Stimulated activated CD4-positive, alpha-beta T cell treated with anti-CD3 and anti-CD28 coated beads, Interleukin-1b, Interleukin-23, amount 100 ng/mL, for 1 hour (primary cell): ENCODE measurements around the gene CLN3.
"Not testable (repeated sequence)": the region's sequence is repeated elsewhere in the genome, so short reads cannot be mapped to it uniquely, and the experiment has no call there.

ENCODE experiments used
- DNase-seq, 2 donors: peaks; one replicate each; pipeline ENCODE4 v3.0.0-alpha.2; 2020; ENCODE audit warnings: low read depth in 2 of 2

Gene CLN3

DNA sequence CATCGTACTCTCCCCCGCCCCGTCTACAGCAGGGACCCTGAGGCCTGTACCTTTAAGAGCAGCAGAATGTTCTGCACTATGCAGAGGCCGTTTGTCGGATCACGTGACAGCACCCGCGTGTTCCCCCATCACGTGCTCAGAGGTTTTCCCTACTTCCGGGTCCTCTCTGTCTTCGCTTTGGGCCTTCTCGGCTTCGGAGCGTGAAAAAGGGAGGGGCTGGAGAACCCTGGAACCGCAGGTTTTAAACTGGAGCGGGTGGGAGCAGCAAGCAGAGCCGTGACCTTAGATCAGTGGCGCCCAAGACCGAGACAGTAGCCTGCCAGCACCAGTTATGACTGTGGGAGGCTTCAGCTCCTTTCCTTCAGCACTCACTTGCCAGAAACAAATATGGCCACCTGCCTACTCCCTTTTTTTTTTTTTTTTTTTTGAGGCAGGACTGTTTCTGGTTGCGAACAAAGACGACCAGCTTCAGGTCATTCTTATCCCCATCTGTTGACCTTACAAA, at the start of gene CLN3:
CLN3 (minus strand) TSS at position 105 of the 505 bp plus-strand sequence. CDS start 315 bp downstream, outside the sequence.
- DNase-seq = peak; percentile 58 to 63

DNA sequence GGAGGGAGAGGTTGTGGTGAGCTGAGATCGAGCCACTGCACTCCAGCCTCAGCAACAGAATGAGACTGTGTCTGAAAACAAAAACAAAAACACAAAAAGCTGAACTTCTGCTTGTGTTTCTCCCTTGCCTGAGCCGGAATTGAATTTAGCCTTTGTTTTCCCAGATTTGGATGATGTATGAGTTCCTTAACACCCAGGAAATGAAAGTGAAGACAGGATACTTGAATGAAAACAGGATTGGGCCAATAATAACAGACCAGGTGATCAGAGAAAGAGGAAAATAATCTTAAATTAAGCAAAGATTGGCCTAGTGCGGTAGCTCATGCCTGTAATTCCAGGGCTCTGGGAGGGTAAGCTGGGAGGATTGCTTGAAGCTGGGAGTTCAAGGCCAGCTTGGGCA, 48.5 kb upstream of the CLN3 start:
- DNase-seq = no peak

- no peak for DNase-seq
These were observed 47.1 kb upstream of the CLN3 start, which contains the start of gene NUPR1 for GRCh38 chr16:28538733-28539596. TSS of gene NUPR1 (minus strand) at chr16:28538974. CDS start at chr16:28538907, 67 bp downstream.

GRCh38 chr16:28537964-28538732, 46.3 kb upstream of the CLN3 start:
- DNase-seq = no peak

GRCh38 chr16:28537076-28537475, 45.2 kb upstream of the CLN3 start:
- no peak for DNase-seq

GRCh38 chr16:28534542-28535373, 42.9 kb upstream of the CLN3 start:
- no peak for DNase-seq

DNA sequence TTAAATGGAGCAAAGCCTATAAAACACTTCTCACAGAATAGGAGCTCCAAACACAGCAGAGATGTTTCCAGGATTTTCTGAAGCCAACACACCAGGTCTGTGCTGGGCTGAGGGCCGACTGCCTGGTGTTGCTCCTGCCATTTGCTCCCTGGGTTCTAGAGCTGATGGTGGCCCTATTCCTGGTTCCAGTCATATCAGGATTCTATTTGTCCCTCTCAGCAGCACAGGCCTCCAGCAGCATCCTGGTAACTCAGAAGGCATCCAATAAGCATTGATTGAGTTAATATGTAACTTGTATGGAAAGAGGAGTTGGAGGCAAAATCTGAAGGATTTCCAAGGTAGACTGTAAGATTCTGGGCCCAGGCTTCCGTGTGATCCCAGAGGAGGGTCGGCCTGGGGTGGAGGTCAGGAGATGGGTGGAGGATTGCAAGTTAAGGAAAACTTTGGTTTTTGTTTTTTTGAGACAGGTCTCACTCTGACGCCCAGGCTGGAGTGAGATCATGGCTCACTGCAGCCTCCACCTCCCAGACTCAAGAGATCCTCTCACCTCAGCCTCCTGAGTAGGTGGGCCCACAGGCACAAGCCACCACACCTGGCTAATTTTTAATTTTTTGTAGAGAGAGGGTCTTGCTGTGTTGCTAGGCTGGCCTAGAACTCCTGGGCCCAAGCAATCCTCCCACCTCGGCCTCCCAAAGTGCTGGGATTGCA, 41.2 kb upstream of the CLN3 start:
- DNase-seq = no peak

DNA sequence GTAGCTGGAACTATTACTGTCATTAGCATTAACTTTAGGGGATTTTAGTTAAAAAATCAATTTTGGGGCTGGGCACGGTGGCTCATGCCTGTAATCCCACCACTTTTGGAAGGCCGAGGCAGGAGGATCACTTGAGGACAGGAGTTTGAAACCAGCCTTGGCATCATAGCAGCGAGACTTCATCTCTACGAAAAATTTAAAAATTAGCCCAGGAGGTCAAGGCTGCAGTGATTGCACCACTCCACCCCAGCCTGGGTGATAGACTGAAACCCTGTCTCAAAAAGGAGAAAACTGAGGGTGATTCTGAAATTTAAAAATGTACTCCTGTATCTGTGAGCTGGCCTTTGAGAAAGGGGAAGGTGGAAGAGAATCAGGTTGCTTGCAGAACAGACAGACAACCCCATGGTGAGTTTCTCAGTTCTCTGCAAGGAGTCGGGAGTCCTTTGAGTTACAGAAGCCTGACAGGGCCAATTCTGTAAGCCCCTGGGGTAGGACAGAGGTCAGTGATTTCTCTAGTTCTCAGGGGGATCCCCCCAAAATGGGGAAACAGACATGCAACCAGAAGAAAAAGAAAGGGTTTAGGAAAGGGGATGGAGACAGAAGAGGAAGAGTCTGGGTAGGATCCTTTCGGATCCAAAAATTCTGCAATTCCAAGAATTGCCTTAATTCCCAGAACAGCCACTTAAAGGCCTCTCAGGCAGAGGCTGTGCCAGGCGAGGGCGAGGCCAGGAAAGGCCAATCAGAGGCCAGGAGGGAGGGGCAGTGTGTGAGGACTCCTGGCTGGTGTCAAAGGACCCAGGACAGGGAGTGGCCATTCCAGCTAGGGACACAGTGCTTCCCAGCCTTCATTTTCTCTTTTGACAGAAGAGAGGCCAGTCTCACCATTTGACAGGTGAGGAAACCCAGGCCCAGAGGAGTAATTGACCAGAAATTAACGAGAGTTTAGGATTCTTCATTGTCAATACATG, 40.2 kb upstream of the CLN3 start:
- DNase-seq = no peak

- no peak for DNase-seq
These were observed 37.2 kb upstream of the CLN3 start for GRCh38 chr16:28529124-28529523.

- no peak for DNase-seq
These were observed 36.6 kb upstream of the CLN3 start for GRCh38 chr16:28528463-28528867.

DNA sequence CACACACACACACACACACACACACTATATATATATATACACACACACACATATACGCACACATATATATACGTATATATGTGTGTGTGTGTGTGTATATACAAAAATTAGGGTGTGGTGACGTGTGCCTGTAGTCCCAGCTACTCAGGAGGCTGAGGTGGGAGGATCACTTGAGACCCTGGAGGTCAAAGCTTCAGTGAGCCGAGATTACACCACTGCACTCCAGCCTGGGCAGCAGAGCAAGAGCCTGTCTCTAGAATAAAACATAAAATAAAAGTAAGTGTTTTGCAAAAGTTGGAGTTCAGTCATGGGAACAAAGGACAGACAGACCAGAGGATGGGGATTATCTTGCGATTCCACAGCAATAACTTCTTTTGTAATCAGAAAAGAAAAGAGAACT, 36.1 kb upstream of the CLN3 start:
- no peak for DNase-seq

GRCh38 chr16:28527100-28527785, 35.4 kb upstream of the CLN3 start:
- not testable (repeated sequence) for DNase-seq

DNA sequence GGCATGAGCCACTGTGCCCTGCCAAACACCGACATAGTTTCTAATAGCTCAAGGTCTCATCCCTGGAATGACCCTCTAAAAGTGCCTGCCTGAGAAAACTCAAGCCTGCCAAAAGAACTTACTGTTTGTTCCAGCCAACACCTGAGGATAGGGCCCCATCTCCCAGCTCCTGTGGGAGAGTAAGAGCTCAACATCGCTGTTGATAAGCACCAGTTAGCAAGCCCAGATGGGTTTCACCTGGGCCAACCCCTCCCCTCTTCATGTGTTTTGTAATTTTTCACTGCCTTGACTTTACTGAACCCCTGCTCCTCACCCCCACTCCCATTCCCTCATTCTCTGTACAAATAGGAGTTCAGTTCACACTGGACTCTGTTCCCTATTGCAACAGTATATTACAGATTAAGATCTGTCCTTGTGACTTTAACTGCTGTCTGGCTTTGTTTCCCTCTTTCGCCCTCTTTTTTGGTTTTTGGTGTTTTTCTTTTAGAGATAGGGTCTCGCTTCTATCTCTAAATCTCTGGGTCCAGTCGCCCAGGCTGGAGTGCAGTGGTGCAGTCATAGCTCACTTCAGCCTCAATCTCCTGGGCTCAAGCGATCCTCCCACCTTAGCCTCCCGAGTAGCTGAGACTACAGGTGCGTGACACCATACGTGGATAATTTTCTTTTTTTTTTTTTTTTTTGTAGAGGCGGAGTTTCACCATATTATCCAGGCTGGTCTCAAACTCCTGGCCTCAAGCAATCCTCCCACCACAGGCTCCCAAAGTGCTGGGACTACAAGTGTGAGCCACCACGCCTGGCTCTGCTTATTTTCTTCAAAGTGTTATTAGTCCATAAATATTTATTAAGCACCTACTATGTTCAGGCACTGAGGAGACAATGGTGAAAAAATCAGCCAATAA, 34.6 kb upstream of the CLN3 start:
- DNase-seq = no peak

DNA sequence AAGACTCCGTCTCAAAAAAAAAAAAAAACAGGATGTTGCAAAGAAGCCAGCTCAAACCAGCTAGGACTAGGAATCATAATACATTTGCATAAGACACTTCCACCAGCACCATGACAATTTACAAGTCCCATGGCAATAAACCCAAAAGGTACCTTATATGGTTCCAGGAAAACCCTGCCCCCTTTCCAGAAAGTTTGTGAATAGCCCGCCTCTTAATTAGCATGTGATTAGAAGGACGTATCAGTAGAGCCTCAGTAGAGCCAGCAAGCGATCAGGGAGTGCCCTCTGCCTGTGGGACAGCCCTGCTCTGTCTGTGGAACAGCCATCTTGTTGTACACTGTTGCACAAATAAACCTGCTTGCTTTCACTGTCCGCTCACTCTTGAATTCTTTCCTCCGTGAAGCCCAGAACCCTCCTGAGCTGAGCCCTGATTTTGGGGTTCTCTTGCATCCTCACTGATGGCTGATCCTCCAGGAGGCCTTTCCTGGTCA, 32.9 kb upstream of the CLN3 start:
- no peak for DNase-seq

DNA sequence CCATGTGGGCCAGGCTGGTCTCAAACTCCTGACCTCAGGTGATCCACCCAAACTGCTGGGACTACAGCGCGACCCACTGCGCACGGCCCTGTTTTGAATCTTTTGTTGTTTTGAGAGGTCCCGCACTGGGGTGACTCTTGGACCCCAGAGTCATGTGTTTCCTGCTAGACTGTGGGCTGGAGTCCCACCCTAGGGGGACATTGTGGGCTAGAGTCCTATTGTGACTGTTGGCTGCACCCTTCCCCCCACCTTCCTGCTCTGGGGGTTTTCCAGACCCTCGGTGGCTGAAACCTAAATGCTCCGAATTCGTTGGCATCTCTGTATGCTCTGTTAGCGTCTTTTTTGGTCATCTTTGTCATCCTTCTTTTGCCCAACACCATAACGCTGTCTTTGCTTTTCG, 30.9 kb upstream of the CLN3 start:
- no peak for DNase-seq

DNA sequence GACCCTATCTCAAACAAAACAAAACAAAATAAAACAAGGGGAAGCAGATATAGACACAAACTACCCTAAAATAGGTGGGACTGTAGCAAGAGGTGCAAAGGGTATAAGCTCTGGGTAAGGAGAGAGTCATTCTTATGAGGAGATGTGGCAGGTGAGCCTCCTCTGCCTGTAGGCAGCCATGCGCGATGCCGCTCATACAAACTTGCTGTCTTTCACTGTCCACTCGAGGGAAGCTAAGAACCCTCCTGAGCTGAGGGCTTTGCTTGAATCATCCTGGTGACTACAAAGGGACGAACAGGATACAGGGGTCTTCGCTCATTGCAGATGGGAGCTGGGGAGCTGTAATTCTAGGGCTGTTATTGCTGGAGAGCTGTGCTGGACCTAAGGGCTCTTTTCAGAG, 29.6 kb upstream of the CLN3 start:
- no peak for DNase-seq

- DNase-seq = no peak
These were observed 28.8 kb upstream of the CLN3 start for GRCh38 chr16:28520672-28521071.

- no peak for DNase-seq
These were observed 22.4 kb upstream of the CLN3 start for GRCh38 chr16:28514246-28514645.
